HFFc6 (cell line): ENCODE measurements around the gene ACAD10. TPM values are rescaled to one million over a fixed set of nuclear protein-coding genes. Genes with fewer than 3 reads are reported as not detected.
"Not testable (repeated sequence)": the region's sequence is repeated elsewhere in the genome, so short reads cannot be mapped to it uniquely, and the experiment has no call there.

Experiments
- DNase-seq: peaks from one replicate; pipeline ENCODE4 v3.0.0-alpha.2; 2018
- H3K27ac Mint-ChIP-seq: 2 replicates; pipeline ENCODE4 v1.8.0; 2020; ENCODE audit warnings: mild to moderate bottlenecking, mixed read lengths
- H3K27me3 Mint-ChIP-seq: 2 replicates; pipeline ENCODE4 v1.8.0; 2021; ENCODE audit warnings: mild to moderate bottlenecking, moderate library complexity, mixed read lengths; ENCODE audit not compliant: insufficient read depth
- H3K36me3 Mint-ChIP-seq: 2 replicates; pipeline ENCODE4 v1.8.0; 2021; ENCODE audit warnings: low read depth, mixed read lengths
- H3K4me1 Mint-ChIP-seq: 2 replicates; pipeline ENCODE4 v1.8.0; 2020; ENCODE audit warnings: low read depth, mixed read lengths
- H3K4me3 Mint-ChIP-seq: 2 replicates; pipeline ENCODE4 v1.8.0; 2020; ENCODE audit warnings: mild to moderate bottlenecking, moderate library complexity, mixed read lengths
- H3K9me3 Mint-ChIP-seq: 2 replicates; pipeline ENCODE4 v1.8.0; 2020; ENCODE audit warnings: mild to moderate bottlenecking, mixed read lengths
- CTCF ChIP-seq: fragments of 200-600 bp; sonication (generic); IDR thresholded peaks from 2 replicates; pipeline ENCODE4 v1.5.0; 2021; ENCODE audit warnings: antibody characterized with exemption, mild to moderate bottlenecking
- total RNA-seq, 6 experiments: library from RNA; stranded (reverse); fragmentation: NEBNext Ultra II Directional; extraction: Animal tissue kit (Norgen Biotek cat#: 25700); gene quantifications; 2 replicates in 1 of 6; 3 replicates in 5 of 6; pipeline ENCODE4 v1.2.3, GENCODE V29; 2021

Gene ACAD10
- total RNA-seq, 6 experiments from 2014 or later: 12.8 to 18.4 (median 17.8) TPM

GRCh38 chr12:111643427-111643826, 42.4 kb upstream of the ACAD10 start:
- no peaks in the 10 kb centered on the region; the same call in 1 of the 2 replicates for H3K27me3 Mint-ChIP-seq
- peaks cover 34% of the 10 kb centered on the region for H3K36me3 Mint-ChIP-seq
- no peaks in the 10 kb centered on the region for H3K9me3 Mint-ChIP-seq
- H3K4me3 Mint-ChIP-seq: no peak overlapping the region
- no peak overlapping the region for H3K27ac Mint-ChIP-seq
- peak; percentile 33 for DNase-seq
- peaks cover 30% of the 10 kb centered on the region for H3K4me1 Mint-ChIP-seq
- peak; percentile 12; the same call in 1 of the 2 replicates for TF ChIP-seq CTCF

GRCh38 chr12:111645433-111645832, 40.4 kb upstream of the ACAD10 start:
- no peaks in the 10 kb centered on the region for H3K9me3 Mint-ChIP-seq

GRCh38 chr12:111650912-111651311, 34.9 kb upstream of the ACAD10 start:
- Mint-ChIP-seq H3K27me3 (no peaks in the 10 kb centered on the region), H3K36me3 (peaks cover 29% of the 10 kb centered on the region), H3K27ac (no peak overlapping the region), H3K4me3 (no peak overlapping the region), H3K9me3 (no peaks in the 10 kb centered on the region), H3K4me1 (peaks cover 4% of the 10 kb centered on the region; the same call in 1 of the 2 replicates)
- TF ChIP-seq CTCF: no peak
- no peak for DNase-seq

More at GRCh38 chr12:111645433-111645832, 40.4 kb upstream of the ACAD10 start:
- no peak for TF ChIP-seq CTCF
- no peaks in the 10 kb centered on the region; the same call in 1 of the 2 replicates for H3K27me3 Mint-ChIP-seq
- no peak overlapping the region for H3K4me3 Mint-ChIP-seq
- H3K36me3 Mint-ChIP-seq: peaks cover 37% of the 10 kb centered on the region
- no peak overlapping the region for H3K27ac Mint-ChIP-seq
- peaks cover 24% of the 10 kb centered on the region for H3K4me1 Mint-ChIP-seq
- peak; percentile 55 for DNase-seq

GRCh38 chr12:111652530-111652929, 33.3 kb upstream of the ACAD10 start:
- H3K36me3 Mint-ChIP-seq: peaks cover 23% of the 10 kb centered on the region
- H3K4me3 Mint-ChIP-seq, H3K4me1 Mint-ChIP-seq: not testable (repeated sequence)

GRCh38 chr12:111653596-111653995, 32.3 kb upstream of the ACAD10 start:
- no peaks in the 10 kb centered on the region for H3K9me3 Mint-ChIP-seq
- TF ChIP-seq CTCF: no peak
- H3K27me3 Mint-ChIP-seq: no peaks in the 10 kb centered on the region
- DNase-seq: no peak
- no peaks in the 10 kb centered on the region for H3K4me1 Mint-ChIP-seq
- peaks cover 24% of the 10 kb centered on the region for H3K36me3 Mint-ChIP-seq
- no peak overlapping the region for H3K4me3 Mint-ChIP-seq
- H3K27ac Mint-ChIP-seq: no peak overlapping the region

More at GRCh38 chr12:111652530-111652929, 33.3 kb upstream of the ACAD10 start:
- H3K27me3 Mint-ChIP-seq, H3K9me3 Mint-ChIP-seq, H3K27ac Mint-ChIP-seq, DNase-seq: not testable (repeated sequence)

GRCh38 chr12:111655356-111655755, 30.5 kb upstream of the ACAD10 start:
- Mint-ChIP-seq H3K27ac (no peak overlapping the region), H3K9me3 (no peaks in the 10 kb centered on the region), H3K4me1 (no peaks in the 10 kb centered on the region), H3K27me3 (no peaks in the 10 kb centered on the region), H3K36me3 (peaks cover 24% of the 10 kb centered on the region), H3K4me3 (no peak overlapping the region)
- TF ChIP-seq CTCF: no peak
- no peak for DNase-seq
